Activated CD8-positive, alpha-beta T cell treated with anti-CD3 and anti-CD28 coated beads for 36 hours (primary cell): Measurements from ENCODE around the gene DNMT3L. TPM values are rescaled to one million over a fixed set of nuclear protein-coding genes. Genes with fewer than 3 reads are reported as not detected.

Experiments used
- ATAC-seq: fragments of 200-7000 bp; cut with Tn5 transposase; one replicate; pipeline ENCODE4 v1.10.0; 2021; ENCODE audit warnings: mild to moderate bottlenecking, moderate library complexity
- CTCF ChIA-PET: fragments of 350-600 bp; sonication (Branson Sonifier 250); formaldehyde crosslinking; loops from one replicate; lab custom pipeline; 2021; ENCODE audit warnings: antibody characterized with exemption; lab: Charles Lee
- POLR2A ChIA-PET: fragments of 350-600 bp; sonication (Branson Sonifier 250); formaldehyde crosslinking; loops from one replicate; lab custom pipeline; 2021; ENCODE audit warnings: antibody characterized with exemption; lab: Charles Lee
- DNase-seq: peaks from one replicate; pipeline ENCODE4 v3.0.0-alpha.2; 2020
- H3K27ac Mint-ChIP-seq: one replicate; pipeline ENCODE4 v1.8.0; 2021; ENCODE audit warnings: mild to moderate bottlenecking, mixed read lengths
- H3K27me3 Mint-ChIP-seq: one replicate; pipeline ENCODE4 v1.8.0; 2021; ENCODE audit warnings: mixed read lengths
- H3K36me3 Mint-ChIP-seq: one replicate; pipeline ENCODE4 v1.8.0; 2021; ENCODE audit warnings: low read depth, mixed read lengths
- H3K4me1 Mint-ChIP-seq: one replicate; pipeline ENCODE4 v1.8.0; 2021; ENCODE audit warnings: low read depth, mixed read lengths
- H3K4me3 Mint-ChIP-seq: one replicate; pipeline ENCODE4 v1.8.0; 2021; ENCODE audit warnings: mild to moderate bottlenecking, moderate library complexity, mixed read lengths
- H3K9me3 Mint-ChIP-seq: one replicate; pipeline ENCODE4 v1.8.0; 2021; ENCODE audit warnings: mixed read lengths
- intact Hi-C: fragments of 100-400 bp; cut with micrococcal nuclease; formaldehyde crosslinking; loops from one replicate; pipeline ENCODE4 v1.10.0; 2022
- total RNA-seq, 2 experiments: library from RNA; stranded (reverse); gene quantifications; one replicate each; pipeline ENCODE4 v1.2.3, GENCODE V29; 2021
- TF ChIP-seq, protein P1 (sequence below): fragments of 200-600 bp; IDR thresholded peaks from one replicate; pipeline ENCODE4 v1.8.0; 2022; ENCODE audit warnings: antibody characterized with exemption, mild to moderate bottlenecking

The DNMT3L gene
- total RNA-seq, 2 experiments from 2014 or later = not detected

DNA sequence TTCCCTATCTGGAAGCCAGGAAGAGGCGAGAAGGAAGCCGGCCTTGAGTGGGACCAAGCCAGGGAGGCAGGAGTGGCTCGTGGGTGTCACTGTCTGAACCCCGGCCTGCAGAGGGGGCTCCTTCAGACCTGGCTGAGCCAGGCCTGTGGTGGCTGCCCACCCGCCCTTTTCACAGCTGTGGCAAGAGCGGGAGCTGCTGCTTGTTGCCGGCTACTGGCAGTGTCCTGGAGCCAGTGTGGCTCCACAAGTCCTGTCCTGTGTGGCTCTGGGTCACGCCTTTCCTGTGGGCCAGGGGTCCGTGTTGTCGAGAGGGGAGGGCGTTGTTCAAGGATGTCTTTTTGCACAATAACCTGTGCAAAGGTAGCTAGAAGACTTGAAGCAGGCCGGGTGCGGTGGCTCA lies 39.4 kb upstream of the DNMT3L start:
- DNase-seq (no peak), ATAC-seq (no peak)
- ChIA-PET CTCF (interaction anchor here (0.8 to 1.5 kb wide), 3 partner anchors 9 to 137 kb away, joined by 3 to 4 read pairs (median 3); no protein-coding TSS in a partner anchor), POLR2A (interaction anchor here (0.6 to 1.3 kb wide), 3 partner anchors 16 to 215 kb away, joined by 3 read pairs; no protein-coding TSS in a partner anchor)
- H3K4me1 Mint-ChIP-seq = peaks cover 54% of the 10 kb centered on the region
- TF ChIP-seq, protein P1, sequence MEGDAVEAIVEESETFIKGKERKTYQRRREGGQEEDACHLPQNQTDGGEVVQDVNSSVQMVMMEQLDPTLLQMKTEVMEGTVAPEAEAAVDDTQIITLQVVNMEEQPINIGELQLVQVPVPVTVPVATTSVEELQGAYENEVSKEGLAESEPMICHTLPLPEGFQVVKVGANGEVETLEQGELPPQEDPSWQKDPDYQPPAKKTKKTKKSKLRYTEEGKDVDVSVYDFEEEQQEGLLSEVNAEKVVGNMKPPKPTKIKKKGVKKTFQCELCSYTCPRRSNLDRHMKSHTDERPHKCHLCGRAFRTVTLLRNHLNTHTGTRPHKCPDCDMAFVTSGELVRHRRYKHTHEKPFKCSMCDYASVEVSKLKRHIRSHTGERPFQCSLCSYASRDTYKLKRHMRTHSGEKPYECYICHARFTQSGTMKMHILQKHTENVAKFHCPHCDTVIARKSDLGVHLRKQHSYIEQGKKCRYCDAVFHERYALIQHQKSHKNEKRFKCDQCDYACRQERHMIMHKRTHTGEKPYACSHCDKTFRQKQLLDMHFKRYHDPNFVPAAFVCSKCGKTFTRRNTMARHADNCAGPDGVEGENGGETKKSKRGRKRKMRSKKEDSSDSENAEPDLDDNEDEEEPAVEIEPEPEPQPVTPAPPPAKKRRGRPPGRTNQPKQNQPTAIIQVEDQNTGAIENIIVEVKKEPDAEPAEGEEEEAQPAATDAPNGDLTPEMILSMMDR = no peak
- peak overlapping the region; percentile 81 for H3K4me3 Mint-ChIP-seq
- intact Hi-C loops = no loop called here
- no peaks in the 10 kb centered on the region for H3K27me3 Mint-ChIP-seq
- H3K9me3 Mint-ChIP-seq = no peaks in the 10 kb centered on the region
- H3K36me3 Mint-ChIP-seq = peaks cover 9% of the 10 kb centered on the region
- H3K27ac Mint-ChIP-seq = peak overlapping the region; percentile 82

- intact Hi-C loops = no loop called here
- Mint-ChIP-seq H3K27me3 (no peaks in the 10 kb centered on the region), H3K4me3 (peak overlapping the region; percentile 94), H3K9me3 (no peaks in the 10 kb centered on the region), H3K4me1 (peaks cover 56% of the 10 kb centered on the region), H3K27ac (peak overlapping the region; percentile 82), H3K36me3 (peaks cover 9% of the 10 kb centered on the region)
- CTCF ChIA-PET = interaction anchor here (1.5 kb wide), 2 partner anchors 10 to 38 kb away, joined by 3 to 4 read pairs; no protein-coding TSS in a partner anchor
- TF ChIP-seq, protein P1 = no peak
- POLR2A ChIA-PET = interaction anchor here (0.8 kb wide), 1 partner anchor 258 kb away, joined by 5 read pairs; no protein-coding TSS in a partner anchor
- ATAC-seq (peak; percentile 29), DNase-seq (peak; percentile 71)
These were observed 38.7 kb upstream of the DNMT3L start for GRCh38 chr21:44300262-44300959.

DNA sequence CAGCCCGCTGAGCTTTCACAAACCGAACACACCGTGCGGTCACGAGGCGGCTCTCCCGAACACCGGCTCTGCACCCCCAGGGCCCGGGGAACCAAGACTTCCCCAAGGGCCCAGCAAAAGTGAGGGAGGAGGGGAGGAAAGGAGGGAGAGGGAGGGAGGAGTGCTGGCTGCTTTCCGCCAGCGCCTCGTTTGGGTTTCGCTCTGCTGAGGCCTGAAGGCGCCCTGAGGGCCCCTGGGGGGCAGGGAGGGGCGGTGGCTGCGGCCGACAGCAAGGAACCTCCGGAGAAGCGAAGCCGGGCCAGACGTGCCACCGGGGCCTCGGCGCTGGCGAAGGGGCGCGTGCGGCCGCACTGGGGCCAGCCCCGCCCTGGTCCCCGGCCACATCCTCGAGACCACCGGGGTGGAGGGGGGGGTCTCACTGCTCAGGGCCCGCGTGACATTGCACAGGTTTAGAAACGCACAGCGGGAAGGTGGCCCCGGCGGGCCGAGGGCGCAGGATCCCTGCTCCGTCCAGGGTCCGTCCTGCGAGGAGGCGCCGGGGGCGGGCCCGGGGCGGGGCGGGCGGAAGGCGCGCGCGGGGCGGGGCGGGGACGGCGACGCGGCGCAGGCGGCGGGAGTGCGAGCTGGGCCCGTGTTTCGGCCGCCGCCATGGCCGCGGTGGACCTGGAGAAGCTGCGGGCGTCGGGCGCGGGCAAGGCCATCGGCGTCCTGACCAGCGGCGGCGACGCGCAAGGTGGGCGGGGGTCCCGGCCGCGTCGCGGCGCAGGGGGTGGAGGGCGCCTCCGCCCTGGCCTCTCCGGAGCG lies 38.0 kb upstream of the DNMT3L start, which contains the start of gene PFKL:
Gene PFKL (plus strand): TSS at position 596 of the 804 bp plus-strand sequence. CDS start 53 bp downstream, at position 649.
- CTCF ChIA-PET = interaction anchor here (1.4 to 1.5 kb wide), 2 partner anchors 39 to 211 kb away, joined by 3 read pairs; no protein-coding TSS in a partner anchor
- H3K36me3 Mint-ChIP-seq = peaks cover 9% of the 10 kb centered on the region
- no peaks in the 10 kb centered on the region for H3K9me3 Mint-ChIP-seq
- peaks cover 55% of the 10 kb centered on the region for H3K4me1 Mint-ChIP-seq
- intact Hi-C loops = no loop called here
- peak; percentile 66 for ATAC-seq
- no peaks in the 10 kb centered on the region for H3K27me3 Mint-ChIP-seq
- peak within 1 kb of the TSS; percentile 94 for H3K4me3 Mint-ChIP-seq
- POLR2A ChIA-PET = no interaction called here
- H3K27ac Mint-ChIP-seq = peak within 1 kb of the TSS; percentile 98
- TF ChIP-seq, protein P1 = no peak
- DNase-seq = peak; percentile 84

DNA sequence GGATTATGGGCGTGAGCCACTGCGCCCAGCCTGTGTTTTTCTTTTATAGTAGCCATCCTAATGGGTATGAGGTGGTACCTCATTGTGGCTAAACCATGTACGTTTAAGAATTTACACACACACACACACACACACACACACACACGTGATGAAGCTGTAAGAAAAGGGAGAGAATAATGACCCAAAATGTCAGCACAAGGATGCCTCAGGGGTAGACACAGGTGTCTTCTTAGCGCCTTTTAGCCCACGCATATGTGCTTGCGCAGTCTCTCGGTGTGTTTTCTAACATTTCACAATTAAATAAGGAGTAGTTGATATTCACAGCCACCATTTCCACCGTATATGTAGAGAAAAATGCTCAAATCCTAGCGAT lies 37.4 kb upstream of the DNMT3L start:
- Mint-ChIP-seq H3K27ac (peak overlapping the region; percentile 98), H3K27me3 (no peaks in the 10 kb centered on the region), H3K4me1 (peaks cover 54% of the 10 kb centered on the region), H3K36me3 (peaks cover 9% of the 10 kb centered on the region), H3K9me3 (no peaks in the 10 kb centered on the region), H3K4me3 (peak overlapping the region; percentile 94)
- ATAC-seq (peak; percentile 18), DNase-seq (peak; percentile 70)
- intact Hi-C loops = no loop called here
- CTCF ChIA-PET = interaction anchor here (0.6 to 1.9 kb wide), 4 partner anchors 11 to 324 kb away, joined by 3 to 8 read pairs (median 3); no protein-coding TSS in a partner anchor
- TF ChIP-seq, protein P1 = no peak
- POLR2A ChIA-PET = no interaction called here
